GM23248 (cell line): ENCODE measurements around the gene GTF2F2. TPM values are rescaled to one million over a fixed set of nuclear protein-coding genes. Genes with fewer than 3 reads are reported as not detected.

Source experiments
- DNase-seq: peaks from one replicate; pipeline ENCODE4 v3.0.0-alpha.2; 2015
- H2AFZ ChIP-seq: fragments of 200-600 bp; sonication (generic); 2 replicates; pipeline ENCODE4 v1.6.1; 2016; ENCODE audit warnings: antibody characterized with exemption
- H3F3A ChIP-seq: fragments of 200-600 bp; sonication (generic); 2 replicates; pipeline ENCODE4 v1.6.1; 2016; ENCODE audit warnings: mild to moderate bottlenecking, antibody characterized with exemption, mixed run types; ENCODE audit not compliant: insufficient read depth
- H3K27ac ChIP-seq: fragments of 200-600 bp; sonication (generic); 2 replicates; pipeline ENCODE4 v1.5.1; 2016; ENCODE audit warnings: mild to moderate bottlenecking
- H3K27me3 ChIP-seq: fragments of 200-600 bp; sonication (generic); replicated peaks from 2 replicates; pipeline ENCODE4 v1.6.1; 2016; ENCODE audit warnings: mild to moderate bottlenecking; ENCODE audit not compliant: insufficient read depth
- H3K36me3 ChIP-seq: fragments of 200-600 bp; sonication (generic); 2 replicates; pipeline ENCODE4 v1.6.1; 2016; ENCODE audit warnings: low read depth, mild to moderate bottlenecking
- H3K4me1 ChIP-seq: fragments of 200-600 bp; sonication (generic); 2 replicates; pipeline ENCODE4 v1.6.1; 2016; ENCODE audit warnings: mild to moderate bottlenecking; ENCODE audit not compliant: insufficient read depth
- H3K4me2 ChIP-seq: fragments of 200-600 bp; sonication (generic); one replicate; pipeline ENCODE4 v1.6.1; 2016; ENCODE audit warnings: mild to moderate bottlenecking; ENCODE audit not compliant: unreplicated experiment
- H3K4me3 ChIP-seq: fragments of 200-600 bp; sonication (generic); 2 replicates; pipeline ENCODE4 v1.5.1; 2016; ENCODE audit warnings: mild to moderate bottlenecking
- H3K79me2 ChIP-seq: fragments of 200-600 bp; sonication (generic); 2 replicates; pipeline ENCODE4 v1.6.1; 2016; ENCODE audit warnings: mild to moderate bottlenecking; ENCODE audit not compliant: insufficient read depth
- H3K9ac ChIP-seq: fragments of 200-600 bp; sonication (generic); 2 replicates; pipeline ENCODE4 v1.6.1; 2016; ENCODE audit warnings: mild to moderate bottlenecking
- H3K9me2 ChIP-seq: fragments of 200-600 bp; sonication (generic); 2 replicates; pipeline ENCODE4 v1.6.1; 2016; ENCODE audit warnings: mixed run types, mild to moderate bottlenecking, moderate library complexity; ENCODE audit not compliant: insufficient read depth
- H3K9me3 ChIP-seq: fragments of 200-600 bp; sonication (generic); one replicate; pipeline ENCODE4 v1.6.1; 2017; ENCODE audit warnings: low read depth
- H4K20me1 ChIP-seq: fragments of 200-600 bp; sonication (generic); 2 replicates; pipeline ENCODE4 v1.6.0; 2016; ENCODE audit not compliant: insufficient read depth
- EZH2 ChIP-seq: fragments of 200-600 bp; sonication (generic); IDR thresholded peaks from 2 replicates; pipeline ENCODE4 v1.6.1; 2018; ENCODE audit warnings: antibody characterized with exemption, mild to moderate bottlenecking; ENCODE audit not compliant: insufficient read depth, poor library complexity, severe bottlenecking
- EZH2phosphoT487 ChIP-seq: fragments of 200-600 bp; sonication (generic); IDR thresholded peaks from 2 replicates; pipeline ENCODE4 v1.6.1; 2018; ENCODE audit warnings: antibody characterized with exemption, moderate library complexity, mild to moderate bottlenecking, low read depth; ENCODE audit not compliant: insufficient read depth
- WGBS, 2 experiments: methylation state at CpG; one replicate each; pipeline ENCODE4 v1.1.6; 2015 to 2017; ENCODE audit warnings: low lambda C conversion rate in 2 of 2, low coverage in 1 of 2; ENCODE audit errors: missing lambda C conversion rate in 2 of 2; 5-methylcytosine and 5-hydroxymethylcytosine counted together
- in situ Hi-C: fragments of 300-500 bp; cut with MboI; formaldehyde crosslinking; loops from 2 replicates; pipeline ENCODE4 v1.15.0; 2020
- polyA plus RNA-seq: library from polyadenylated mRNA; unstranded; fragments of >200 nt; fragmentation: Nextera tagmentation; extraction: Ambion mirVana; gene quantifications from 2 replicates; pipeline ENCODE4 v1.2.1, GENCODE V29; 2016
- total RNA-seq: library from RNA; depleted of rRNA; stranded (reverse); fragments of >200 nt; shearing (Covaris generic); gene quantifications from 2 replicates; pipeline ENCODE4 v1.2.3, GENCODE V29; 2014

Gene GTF2F2
- total and polyA plus RNA-seq, 2 experiments from 2014 or later = 23.7 to 27.6 TPM

DNA sequence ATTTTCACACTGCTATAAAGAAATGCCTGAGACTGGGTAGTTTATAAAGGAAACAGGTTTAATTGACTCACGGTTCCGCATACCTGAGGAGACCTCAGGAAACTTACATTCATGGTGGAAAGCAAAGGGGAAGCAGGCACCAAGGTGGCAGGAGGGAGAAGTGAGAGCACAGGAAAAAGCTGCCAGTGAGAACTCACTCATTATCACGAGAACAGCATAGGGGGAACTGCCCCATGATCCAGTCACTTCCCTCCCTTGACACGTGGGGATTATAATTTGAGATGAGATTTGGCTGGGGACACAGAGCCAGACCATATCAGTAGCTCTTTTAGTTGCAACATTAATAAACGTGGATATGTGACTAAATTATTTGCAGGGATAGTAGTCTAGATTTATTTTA lies 84.8 kb downstream of the GTF2F2 start:
- no peak overlapping the region for H3K4me2 ChIP-seq
- peaks cover 65% of the 10 kb centered on the region for H3K4me1 ChIP-seq
- H3K79me2 ChIP-seq = peaks cover 34% of the 10 kb centered on the region; the same call in 1 of the 2 replicates
- H3K36me3 ChIP-seq = no peaks in the 10 kb centered on the region
- 68 to 74% methylated on average over 5 of the region's 5 CpGs for WGBS, 2 experiments
- H3K9me2 ChIP-seq = 0 out of 2 replicates have a peak, but pooled peaks cover 5% of the 10 kb centered on the region
- H3K9ac ChIP-seq = no peak overlapping the region
- no peaks in the 10 kb centered on the region for H3K27me3 ChIP-seq
- peak overlapping the region; percentile 64; the same call in 1 of the 2 replicates for H3K27ac ChIP-seq
- H3F3A ChIP-seq = peaks cover 43% of the 10 kb centered on the region
- no peak overlapping the region for H3K4me3 ChIP-seq
- H4K20me1 ChIP-seq = no peaks in the 10 kb centered on the region
- H3K9me3 ChIP-seq = no peaks in the 10 kb centered on the region
- in situ Hi-C loops = no loop called here
- no peak overlapping the region for H2AFZ ChIP-seq
- DNase-seq = no peak
- no peak for TF ChIP-seq EZH2
- no peak for TF ChIP-seq EZH2phosphoT487

- H3K4me1 ChIP-seq = peaks cover 53% of the 10 kb centered on the region
- H3K27me3 ChIP-seq = no peaks in the 10 kb centered on the region
- TF ChIP-seq EZH2phosphoT487 (no peak), EZH2 (no peak)
- H3K9ac ChIP-seq = peak overlapping the region; percentile 23; the same call in 1 of the 2 replicates
- H3K27ac ChIP-seq = peak overlapping the region; percentile 76
- H3K9me3 ChIP-seq = no peaks in the 10 kb centered on the region
- peaks cover 39% of the 10 kb centered on the region for H3F3A ChIP-seq
- peak overlapping the region; percentile 40 for H3K4me3 ChIP-seq
- H3K9me2 ChIP-seq = 0 out of 2 replicates have a peak, but pooled peaks cover 5% of the 10 kb centered on the region
- H3K79me2 ChIP-seq = peaks cover 38% of the 10 kb centered on the region
- no peaks in the 10 kb centered on the region for H4K20me1 ChIP-seq
- H3K36me3 ChIP-seq = no peaks in the 10 kb centered on the region
- no peak overlapping the region for H2AFZ ChIP-seq
- peak; percentile 96 for DNase-seq
- in situ Hi-C loops = no loop called here
- H3K4me2 ChIP-seq = peak overlapping the region; percentile 77
Measured at GRCh38 chr13:45206340-45206739, 86.0 kb downstream of the GTF2F2 start.

DNA sequence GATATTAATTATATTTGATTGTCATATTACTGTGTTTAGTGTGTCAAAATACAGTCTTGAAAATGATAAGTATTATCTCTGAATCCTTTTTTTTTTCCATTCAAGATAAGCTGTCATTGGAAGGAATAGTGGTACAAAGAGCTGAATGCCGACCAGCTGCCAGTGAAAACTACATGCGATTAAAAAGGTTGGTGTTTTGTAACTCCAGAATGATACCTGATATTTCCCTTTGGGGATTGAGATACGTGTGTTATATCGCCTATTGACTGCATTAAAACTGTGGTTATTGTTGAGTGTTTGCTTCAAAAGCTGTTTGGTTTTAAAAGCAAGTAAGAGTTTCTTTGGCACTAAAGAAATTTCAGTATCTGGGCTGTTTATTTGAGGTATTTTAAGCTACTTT lies 87.0 kb downstream of the GTF2F2 start:
- Histone ChIP-seq H3K4me3 (peak overlapping the region; percentile 40), H3K36me3 (no peaks in the 10 kb centered on the region), H3K9ac (peak overlapping the region; percentile 7; the same call in 1 of the 2 replicates), H3K4me1 (peaks cover 51% of the 10 kb centered on the region), H2AFZ (0 out of 2 replicates have a peak overlapping the region, but pooled peaks have one; percentile 4), H3K9me3 (no peaks in the 10 kb centered on the region), H4K20me1 (no peaks in the 10 kb centered on the region), H3K27me3 (no peaks in the 10 kb centered on the region), H3K27ac (peak overlapping the region; percentile 76), H3K79me2 (peaks cover 31% of the 10 kb centered on the region), H3F3A (peaks cover 36% of the 10 kb centered on the region), H3K4me2 (peak overlapping the region; percentile 70), H3K9me2 (no peaks in the 10 kb centered on the region)
- in situ Hi-C loops = no loop called here
- no peak for DNase-seq
- no peak for TF ChIP-seq EZH2phosphoT487
- TF ChIP-seq EZH2 = no peak
- 93 to 98% methylated on average over 4 of the region's 4 CpGs for WGBS, 2 experiments

DNA sequence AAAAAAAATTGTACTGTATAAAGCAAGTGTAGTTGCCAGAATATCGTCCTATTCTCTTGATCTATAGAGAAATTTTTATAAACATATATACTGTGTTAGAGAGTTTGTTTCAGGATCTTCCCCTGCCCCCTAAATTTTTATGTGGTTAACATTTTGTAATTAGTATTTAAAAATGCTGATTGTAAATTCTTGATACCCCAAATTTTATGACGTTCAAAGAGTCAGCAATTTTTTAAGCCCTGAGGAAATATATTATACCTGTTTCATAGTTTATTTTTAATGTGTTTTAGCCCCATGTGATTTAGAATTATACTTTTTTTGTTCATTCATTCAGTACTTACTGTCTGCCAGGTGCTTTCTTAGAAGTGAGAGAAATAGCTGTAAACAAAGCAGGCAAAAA lies 87.8 kb downstream of the GTF2F2 start:
- Histone ChIP-seq H3F3A (peaks cover 36% of the 10 kb centered on the region), H4K20me1 (no peaks in the 10 kb centered on the region), H3K79me2 (peaks cover 25% of the 10 kb centered on the region), H3K4me1 (peaks cover 51% of the 10 kb centered on the region), H3K27me3 (no peaks in the 10 kb centered on the region), H3K4me3 (no peak overlapping the region), H3K4me2 (peak overlapping the region; percentile 70), H3K9ac (no peak overlapping the region), H3K36me3 (no peaks in the 10 kb centered on the region), H2AFZ (no peak overlapping the region), H3K9me3 (no peaks in the 10 kb centered on the region), H3K27ac (0 out of 2 replicates have a peak overlapping the region, but pooled peaks have one; percentile 5), H3K9me2 (no peaks in the 10 kb centered on the region)
- in situ Hi-C loops = no loop called here
- 67 to 75% methylated on average over 2 of the region's 2 CpGs for WGBS, 2 experiments
- no peak for DNase-seq
- TF ChIP-seq EZH2phosphoT487 (no peak), EZH2 (no peak)

DNA sequence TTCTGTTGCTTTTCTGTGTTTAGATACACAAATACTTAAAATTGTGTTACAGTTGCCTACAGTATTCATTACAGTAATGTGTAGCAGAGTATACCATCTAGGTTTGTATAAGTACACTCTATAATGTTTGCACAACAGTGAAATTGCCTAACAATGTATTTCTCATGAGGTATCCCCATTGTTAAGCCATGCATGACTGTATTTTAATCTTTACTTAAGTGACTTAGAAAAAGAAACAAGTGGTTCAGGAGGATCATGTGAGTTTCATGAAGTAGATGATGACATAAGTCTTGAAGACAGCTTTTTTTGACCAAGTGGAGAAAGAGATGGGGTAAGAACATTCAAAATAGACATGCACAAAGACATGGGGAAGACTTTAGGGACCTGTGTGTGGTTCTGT lies 88.9 kb downstream of the GTF2F2 start:
- TF ChIP-seq EZH2phosphoT487 (no peak), EZH2 (no peak)
- Histone ChIP-seq H3K9ac (no peak overlapping the region), H3F3A (peaks cover 36% of the 10 kb centered on the region), H3K4me2 (no peak overlapping the region), H3K4me1 (peaks cover 51% of the 10 kb centered on the region), H3K36me3 (no peaks in the 10 kb centered on the region), H3K4me3 (no peak overlapping the region), H3K9me2 (no peaks in the 10 kb centered on the region), H3K27me3 (no peaks in the 10 kb centered on the region), H4K20me1 (no peaks in the 10 kb centered on the region), H3K9me3 (no peaks in the 10 kb centered on the region), H2AFZ (no peak overlapping the region), H3K27ac (no peak overlapping the region), H3K79me2 (peaks cover 14% of the 10 kb centered on the region)
- peak; percentile 40 for DNase-seq
- in situ Hi-C loops = no loop called here
